IMR-90 (cell line): ENCODE results near the gene CCSER2. TPM values are rescaled to one million over a fixed set of nuclear protein-coding genes. Genes with fewer than 3 reads are reported as not detected.

Experiments used
- ATAC-seq: fragments of 200-7000 bp; cut with Tn5 transposase; 2 replicates; pipeline ENCODE4 v1.9.1; 2020; ENCODE audit warnings: low read depth, mild to moderate bottlenecking, moderate library complexity
- BruUV-seq: library from RNA; stranded (reverse); fragments of 400-500 nt; replicated peaks from 2 replicates; lab custom pipeline; 2021; lab: Mats Ljungman, UMichigan
- CTCF ChIA-PET: fragments of 300-600 bp; formaldehyde crosslinking; extraction: SDS; loops from one replicate; lab custom pipeline; 2021; ENCODE audit warnings: antibody characterized with exemption; lab: Yijun Ruan, JAX
- POLR2A ChIA-PET: fragments of 300-600 bp; sonication (Branson Sonifier 250); formaldehyde crosslinking; loops from one replicate; lab custom pipeline; 2022; ENCODE audit warnings: antibody characterized with exemption; ENCODE audit not compliant: unreplicated experiment; lab: Charles Lee
- DNase-seq: peaks from one replicate; pipeline ENCODE4 v3.0.0; 2013
- H2AFZ ChIP-seq: replicated peaks from 2 replicates; pipeline ENCODE3; 2013; ENCODE audit warnings: low read length, mild to moderate bottlenecking; ENCODE audit not compliant: poor library complexity
- H2AK5ac ChIP-seq: 2 replicates; pipeline ENCODE4 v1.6.1; 2013; ENCODE audit warnings: low read depth, low read length, inconsistent platforms
- H2AK9ac ChIP-seq: replicated peaks from 2 replicates; pipeline ENCODE3; 2013; ENCODE audit warnings: mild to moderate bottlenecking, low read depth, low read length, moderate library complexity; ENCODE audit not compliant: poor library complexity
- H2BK120ac ChIP-seq: 2 replicates; pipeline ENCODE4 v1.6.1; 2013; ENCODE audit warnings: low read depth, low read length, inconsistent platforms
- H2BK15ac ChIP-seq: 3 replicates; pipeline ENCODE4 v1.6.1; 2013; ENCODE audit warnings: low read depth, low read length, inconsistent platforms
- H2BK20ac ChIP-seq: 2 replicates; pipeline ENCODE4 v1.6.1; 2013; ENCODE audit warnings: low read depth, mild to moderate bottlenecking, inconsistent platforms, low read length, moderate library complexity
- H2BK5ac ChIP-seq: 2 replicates; pipeline ENCODE4 v1.6.1; 2013; ENCODE audit warnings: mild to moderate bottlenecking, low read depth, low read length, inconsistent platforms; ENCODE audit not compliant: poor library complexity, severe bottlenecking
- H3K14ac ChIP-seq: replicated peaks from 2 replicates; pipeline ENCODE4 v1.6.1; 2013; ENCODE audit warnings: low read depth, low read length, inconsistent platforms
- H3K18ac ChIP-seq: 2 replicates; pipeline ENCODE4 v1.6.1; 2013; ENCODE audit warnings: low read depth, low read length, control low read depth
- H3K23ac ChIP-seq: 2 replicates; pipeline ENCODE4 v1.6.1; 2013; ENCODE audit warnings: low read depth, low read length, inconsistent platforms
- H3K27ac ChIP-seq: 2 replicates; pipeline ENCODE4 v1.5.1; 2013; ENCODE audit warnings: mild to moderate bottlenecking, control low read depth, low read length; ENCODE audit not compliant: insufficient read depth
- H3K27me3 ChIP-seq: 2 replicates; pipeline ENCODE4 v1.6.1; 2013; ENCODE audit warnings: low read length; ENCODE audit not compliant: control insufficient read depth, insufficient read depth
- H3K36me3 ChIP-seq: 2 replicates; pipeline ENCODE4 v1.6.1; 2013; ENCODE audit warnings: low read length, mixed read lengths; ENCODE audit not compliant: control insufficient read depth, insufficient read depth
- H3K4ac ChIP-seq: 2 replicates; pipeline ENCODE4 v1.6.1; 2013; ENCODE audit warnings: low read depth, low read length, inconsistent platforms
- H3K4me1 ChIP-seq: 2 replicates; pipeline ENCODE4 v1.6.1; 2013; ENCODE audit warnings: low read length, mixed read lengths; ENCODE audit not compliant: control insufficient read depth, insufficient read depth
- H3K4me2 ChIP-seq: 2 replicates; pipeline ENCODE4 v1.6.1; 2013; ENCODE audit warnings: low read depth, mild to moderate bottlenecking, control low read depth, low read length, moderate library complexity
- H3K4me3 ChIP-seq: 2 replicates; pipeline ENCODE4 v1.5.1; 2013; ENCODE audit warnings: low read depth, mild to moderate bottlenecking, control low read depth, low read length, moderate library complexity; ENCODE audit not compliant: insufficient read depth
- H3K56ac ChIP-seq: 2 replicates; pipeline ENCODE4 v1.6.1; 2013; ENCODE audit warnings: low read length, inconsistent platforms; ENCODE audit not compliant: insufficient read depth; ENCODE audit errors: extremely low read depth
- H3K79me1 ChIP-seq, 2 experiments: 2 replicates each; pipeline ENCODE4 v1.6.1; 2013; ENCODE audit warnings: low read length in 2 of 2, inconsistent platforms in 1 of 2, low read depth in 1 of 2
- H3K9ac ChIP-seq: 2 replicates; pipeline ENCODE4 v1.6.1; 2013; ENCODE audit warnings: low read depth, low read length, control low read depth
- H3K9me1 ChIP-seq: 2 replicates; pipeline ENCODE4 v1.6.1; 2013; ENCODE audit warnings: low read length, inconsistent platforms; ENCODE audit not compliant: insufficient read depth
- H3K9me3 ChIP-seq: 2 replicates; pipeline ENCODE4 v1.6.1; 2013; ENCODE audit warnings: low read length; ENCODE audit not compliant: control insufficient read depth, insufficient read depth
- H4K20me1 ChIP-seq: 2 replicates; pipeline ENCODE4 v1.6.1; 2013; ENCODE audit warnings: low read length, inconsistent platforms; ENCODE audit not compliant: insufficient read depth
- H4K5ac ChIP-seq: 2 replicates; pipeline ENCODE4 v1.6.1; 2013; ENCODE audit warnings: mild to moderate bottlenecking, low read depth, low read length, control low read depth
- H4K8ac ChIP-seq, 2 experiments: 2 replicates each; pipeline ENCODE4 v1.6.1; 2013; ENCODE audit warnings: low read depth in 2 of 2, low read length in 2 of 2, control low read depth in 1 of 2, inconsistent platforms in 1 of 2
- H4K91ac ChIP-seq: 2 replicates; pipeline ENCODE4 v1.6.1; 2013; ENCODE audit warnings: low read depth, low read length, inconsistent platforms; ENCODE audit not compliant: insufficient read depth
- BHLHE40 ChIP-seq: fragments of 150-350 bp; IDR thresholded peaks from 2 replicates; pipeline ENCODE4 v1.6.1; 2016; ENCODE audit warnings: mild to moderate bottlenecking, low read depth, low read length
- CEBPB ChIP-seq: IDR thresholded peaks from 2 replicates; pipeline ENCODE4 v1.6.1; 2012; ENCODE audit warnings: low read depth, low read length, improper control_type of control experiment
- MAFK ChIP-seq: IDR thresholded peaks from 2 replicates; pipeline ENCODE4 v1.6.1; 2012; ENCODE audit warnings: low read depth, low read length, improper control_type of control experiment
- MAZ ChIP-seq: IDR thresholded peaks from 2 replicates; pipeline ENCODE4 v1.6.1; 2012; ENCODE audit warnings: low read depth, mild to moderate bottlenecking, low read length, improper control_type of control experiment, moderate library complexity, borderline replicate concordance
- NFE2L2 ChIP-seq: fragments of 150-350 bp; IDR thresholded peaks from 2 replicates; pipeline ENCODE4 v1.6.1; 2016; ENCODE audit warnings: low read depth, mild to moderate bottlenecking, low read length
- POLR2A ChIP-seq: IDR thresholded peaks from 2 replicates; pipeline ENCODE4 v1.6.1; 2012; ENCODE audit warnings: mild to moderate bottlenecking, low read depth, low read length
- RCOR1 ChIP-seq: IDR thresholded peaks from 2 replicates; pipeline ENCODE4 v1.6.1; 2012; ENCODE audit warnings: mild to moderate bottlenecking, low read length, improper control_type of control experiment; ENCODE audit not compliant: insufficient replicate concordance
- RFX5 ChIP-seq: IDR thresholded peaks from 2 replicates; pipeline ENCODE4 v1.8.0; 2012; ENCODE audit warnings: low read depth, mild to moderate bottlenecking, low read length, moderate library complexity
- SMC3 ChIP-seq: fragments of 150-350 bp; IDR thresholded peaks from 2 replicates; pipeline ENCODE4 v1.6.1; 2016; ENCODE audit warnings: low read depth, mild to moderate bottlenecking, antibody characterized with exemption, low read length, moderate library complexity
- WGBS, 2 experiments: methylation state at CpG; one replicate each; pipeline versions ENCODE4 v1.1.5 to v1.1.7; 2013; ENCODE audit warnings: missing lambda C conversion rate in 2 of 2; ENCODE audit not compliant: insufficient read length in 1 of 2; ENCODE audit errors: extremely low coverage in 2 of 2; 5-methylcytosine and 5-hydroxymethylcytosine counted together
- dilution Hi-C: fragments of 300-500 bp; cut with HindIII; formaldehyde crosslinking; loops from one replicate; pipeline ENCODE4 v1.14.3; 2018; ENCODE audit warnings: low sequenced_read_pairs; ENCODE audit not compliant: unreplicated experiment
- in situ Hi-C: fragments of 300-500 bp; cut with MboI; formaldehyde crosslinking; loops from 3 replicates; pipeline ENCODE4 v1.14.3; 2019; ENCODE audit warnings: low sequenced_read_pairs, inconsistent platforms, mixed read lengths
- intact Hi-C: fragments of 100-400 bp; cut with micrococcal nuclease; formaldehyde crosslinking; loops from 2 replicates; pipeline ENCODE4 v1.10.0; 2022
- polyA plus RNA-seq, 3 experiments: library from polyadenylated mRNA; depleted of rRNA; stranded (reverse); fragments of >200 nt; gene quantifications; 2 replicates each; pipeline ENCODE4 v1.2.3, GENCODE V29; 2012; ENCODE audit warnings: low replicate concordance in 1 of 3
- total RNA-seq: library from RNA; depleted of rRNA; stranded (reverse); fragments of >200 nt; gene quantifications from 2 replicates; pipeline ENCODE4 v1.2.3, GENCODE V29; 2012
- TF ChIP-seq, protein P1 (sequence below): fragments of 150-350 bp; IDR thresholded peaks from 2 replicates; pipeline ENCODE4 v1.6.1; 2017; ENCODE audit warnings: mild to moderate bottlenecking, antibody characterized with exemption, low read length, low read depth
- TF ChIP-seq, protein P2 (sequence below): fragments of 150-350 bp; IDR thresholded peaks from 2 replicates; pipeline ENCODE4 v1.6.1; 2016; ENCODE audit warnings: low read depth, mild to moderate bottlenecking, low read length, moderate library complexity, borderline replicate concordance

The CCSER2 gene
- total and polyA plus RNA-seq, 2 of the 4 experiments (the other 2 are of a cell fraction): 20.4 to 31.7 TPM

DNA sequence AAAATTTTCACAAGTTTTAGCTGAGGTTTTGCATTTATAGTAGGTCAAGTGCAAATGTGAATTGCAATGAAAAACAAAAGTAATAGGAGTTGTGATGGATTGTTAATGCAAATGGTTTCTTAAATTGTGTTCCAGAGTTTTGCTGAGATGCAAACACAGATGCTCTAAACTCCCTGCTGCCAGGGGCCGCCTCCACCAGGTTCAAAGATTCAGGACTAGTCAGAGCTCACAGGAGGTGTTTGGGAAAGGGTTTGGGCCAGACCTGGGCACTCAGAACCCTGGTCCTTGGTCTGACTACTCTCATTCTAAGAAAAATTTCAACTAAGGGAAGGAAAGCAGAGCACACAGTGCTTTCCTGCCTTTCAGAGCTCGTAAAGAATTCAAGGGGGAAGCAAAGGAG lies 193.1 kb downstream of the CCSER2 start:
- no peak overlapping the region for H3K56ac ChIP-seq
- H2BK15ac ChIP-seq: no peak overlapping the region
- DNase-seq: no peak
- H2BK20ac ChIP-seq: no peak overlapping the region
- H3K23ac ChIP-seq: no peak overlapping the region
- dilution Hi-C loops: no loop called here
- whole genome bisulfite sequencing, 2 experiments: no CpG with 5 or more reads among the region's 2 CpGs
- no peak overlapping the region for H2BK120ac ChIP-seq
- H2AFZ ChIP-seq: no peak overlapping the region
- in situ Hi-C loops: no loop called here
- H4K91ac ChIP-seq: no peak overlapping the region
- H3K9me3 ChIP-seq: peaks cover 7% of the 10 kb centered on the region
- intact Hi-C loops: loop anchor here (5.0 kb wide), 1 partner anchor 89 kb away; no protein-coding TSS in a partner anchor
- ChIA-PET POLR2A (no interaction called here), CTCF (interaction anchor here (0.7 to 1.3 kb wide), 2 partner anchors 16 to 19 kb away, joined by 4 read pairs; no protein-coding TSS in a partner anchor)
- no peaks in the 10 kb centered on the region for H3K4me1 ChIP-seq
- H4K20me1 ChIP-seq: no peaks in the 10 kb centered on the region
- no peak overlapping the region for H2AK9ac ChIP-seq
- H4K5ac ChIP-seq: no peak overlapping the region
- ATAC-seq: no peak
- TF ChIP-seq SMC3 (no peak), POLR2A (no peak), NFE2L2 (no peak), RFX5 (no peak), RCOR1 (no peak), BHLHE40 (no peak), MAZ (no peak), MAFK (no peak), CEBPB (no peak)
- TF ChIP-seq, protein P1, sequence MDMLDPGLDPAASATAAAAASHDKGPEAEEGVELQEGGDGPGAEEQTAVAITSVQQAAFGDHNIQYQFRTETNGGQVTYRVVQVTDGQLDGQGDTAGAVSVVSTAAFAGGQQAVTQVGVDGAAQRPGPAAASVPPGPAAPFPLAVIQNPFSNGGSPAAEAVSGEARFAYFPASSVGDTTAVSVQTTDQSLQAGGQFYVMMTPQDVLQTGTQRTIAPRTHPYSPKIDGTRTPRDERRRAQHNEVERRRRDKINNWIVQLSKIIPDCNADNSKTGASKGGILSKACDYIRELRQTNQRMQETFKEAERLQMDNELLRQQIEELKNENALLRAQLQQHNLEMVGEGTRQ: no peak
- TF ChIP-seq, protein P2, sequence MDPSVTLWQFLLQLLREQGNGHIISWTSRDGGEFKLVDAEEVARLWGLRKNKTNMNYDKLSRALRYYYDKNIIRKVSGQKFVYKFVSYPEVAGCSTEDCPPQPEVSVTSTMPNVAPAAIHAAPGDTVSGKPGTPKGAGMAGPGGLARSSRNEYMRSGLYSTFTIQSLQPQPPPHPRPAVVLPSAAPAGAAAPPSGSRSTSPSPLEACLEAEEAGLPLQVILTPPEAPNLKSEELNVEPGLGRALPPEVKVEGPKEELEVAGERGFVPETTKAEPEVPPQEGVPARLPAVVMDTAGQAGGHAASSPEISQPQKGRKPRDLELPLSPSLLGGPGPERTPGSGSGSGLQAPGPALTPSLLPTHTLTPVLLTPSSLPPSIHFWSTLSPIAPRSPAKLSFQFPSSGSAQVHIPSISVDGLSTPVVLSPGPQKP: no peak
- no peaks in the 10 kb centered on the region; the same call in 1 of the 2 replicates for H3K36me3 ChIP-seq
- H3K18ac ChIP-seq: no peak overlapping the region
- H3K27ac ChIP-seq: no peak overlapping the region
- no peak overlapping the region for H2AK5ac ChIP-seq
- no peaks in the 10 kb centered on the region for H3K79me1 ChIP-seq
- no peak overlapping the region for H3K4ac ChIP-seq
- H3K27me3 ChIP-seq: no peaks in the 10 kb centered on the region
- H4K8ac ChIP-seq: no peak overlapping the region
- no peak overlapping the region for H3K14ac ChIP-seq
- no peaks in the 10 kb centered on the region for H3K9me1 ChIP-seq
- no peak overlapping the region for H3K9ac ChIP-seq
- H3K4me3 ChIP-seq: no peak overlapping the region
- no peak overlapping the region for H2BK5ac ChIP-seq
- no peak overlapping the region for H3K4me2 ChIP-seq
- no TSS peak for BruUV-seq
